Neural cell (in vitro differentiated cells): Measurements from ENCODE around the gene DHRS1. TPM values are rescaled to one million over a fixed set of nuclear protein-coding genes. Genes with fewer than 3 reads are reported as not detected.

ENCODE experiments used
- H2AFZ ChIP-seq: fragments of 200-600, 300-800 bp; sonication (generic), shearing (Covaris generic); 2 replicates; pipeline ENCODE4 v1.6.0; 2014; ENCODE audit warnings: low read depth, mild to moderate bottlenecking, antibody characterized with exemption, low read length, moderate library complexity
- H3F3A ChIP-seq: fragments of 200-600 bp; shearing (Covaris generic); 2 replicates; pipeline ENCODE4 v1.6.1; 2016; ENCODE audit warnings: mild to moderate bottlenecking, moderate library complexity, mixed read lengths, antibody characterized with exemption, low read length; ENCODE audit not compliant: insufficient read depth, poor library complexity, severe bottlenecking
- H3K27ac ChIP-seq: fragments of 200-600, 300-800 bp; sonication (generic), shearing (Covaris generic); 2 replicates; pipeline ENCODE4 v1.5.1; 2014; ENCODE audit warnings: mild to moderate bottlenecking, low read length, moderate library complexity
- H3K27me3 ChIP-seq: fragments of 300-800, 200-600 bp; sonication (generic), shearing (Covaris generic); 2 replicates; pipeline ENCODE4 v1.6.0; 2014; ENCODE audit warnings: mild to moderate bottlenecking, low read depth, low read length, moderate library complexity; ENCODE audit not compliant: insufficient read depth
- H3K36me3 ChIP-seq: fragments of 300-800, 200-600 bp; sonication (generic), shearing (Covaris generic); 2 replicates; pipeline ENCODE4 v1.5.1; 2014; ENCODE audit warnings: mild to moderate bottlenecking, antibody characterized with exemption, low read length, moderate library complexity; ENCODE audit not compliant: insufficient read depth
- H3K4me2 ChIP-seq: fragments of 300-800, 200-600 bp; sonication (generic), shearing (Covaris generic); 2 replicates; pipeline ENCODE4 v1.6.0; 2014; ENCODE audit warnings: mild to moderate bottlenecking, low read length
- H3K4me3 ChIP-seq: fragments of 300-800, 200-600 bp; sonication (generic), shearing (Covaris generic); 2 replicates; pipeline ENCODE4 v1.5.1; 2014; ENCODE audit warnings: mild to moderate bottlenecking, low read length, moderate library complexity
- H3K79me2 ChIP-seq: fragments of 200-600 bp; shearing (Covaris generic); replicated peaks from 2 replicates; pipeline ENCODE4 v1.6.0; 2014; ENCODE audit warnings: mild to moderate bottlenecking, low read length, moderate library complexity; ENCODE audit not compliant: insufficient read depth
- H3K9ac ChIP-seq: fragments of 300-800, 200-600 bp; sonication (generic), shearing (Covaris generic); 2 replicates; pipeline ENCODE4 v1.6.1; 2016; ENCODE audit warnings: mild to moderate bottlenecking, low read length, mixed read lengths
- H3K9me2 ChIP-seq: fragments of 200-600 bp; shearing (Covaris generic); 2 replicates; pipeline ENCODE4 v1.6.1; 2016; ENCODE audit warnings: mild to moderate bottlenecking, low read length, mixed read lengths; ENCODE audit not compliant: insufficient read depth
- H3K9me3 ChIP-seq: fragments of 200-600, 300-800 bp; sonication (generic), shearing (Covaris generic); 2 replicates; pipeline ENCODE4 v1.6.1; 2016; ENCODE audit warnings: mild to moderate bottlenecking, mixed run types, low read length, moderate library complexity, mixed read lengths
- H4K20me1 ChIP-seq: fragments of 200-600 bp; shearing (Covaris generic); 2 replicates; pipeline ENCODE4 v1.6.1; 2016; ENCODE audit warnings: mild to moderate bottlenecking, mixed run types; ENCODE audit not compliant: insufficient read depth
- CTCF ChIP-seq: fragments of 450-650 bp; IDR thresholded peaks from 2 replicates; pipeline ENCODE4 v1.5.1; 2014; ENCODE audit warnings: antibody characterized with exemption, mild to moderate bottlenecking, moderate library complexity; ENCODE audit not compliant: poor library complexity, severe bottlenecking
- EP300 ChIP-seq: fragments of 450-650 bp; conservative IDR thresholded peaks from 2 replicates; pipeline ENCODE4 v1.6.1; 2014; ENCODE audit warnings: antibody characterized with exemption, mild to moderate bottlenecking, moderate library complexity; ENCODE audit not compliant: poor library complexity, severe bottlenecking
- EZH2 ChIP-seq: fragments of 200-600, 300-800 bp; shearing (Covaris generic), sonication (generic); IDR thresholded peaks from 2 replicates; pipeline ENCODE4 v1.6.1; 2014; ENCODE audit warnings: antibody characterized with exemption, low read length, borderline replicate concordance, mild to moderate bottlenecking; ENCODE audit not compliant: insufficient read depth, poor library complexity, severe bottlenecking
- POLR2AphosphoS5 ChIP-seq: IDR thresholded peaks from 2 replicates; pipeline ENCODE4 v1.6.1; 2012
- RAD21 ChIP-seq: fragments of 450-650 bp; conservative IDR thresholded peaks from 2 replicates; pipeline ENCODE4 v1.6.1; 2014; ENCODE audit warnings: antibody characterized with exemption, mild to moderate bottlenecking, moderate library complexity
- REST ChIP-seq: IDR thresholded peaks from 2 replicates; pipeline ENCODE4 v1.6.1; 2012; ENCODE audit warnings: borderline replicate concordance
- SMC3 ChIP-seq: fragments of 450-650 bp; conservative IDR thresholded peaks from 2 replicates; pipeline ENCODE4 v1.6.1; 2014; ENCODE audit warnings: antibody characterized with exemption, mild to moderate bottlenecking, moderate library complexity; ENCODE audit not compliant: poor library complexity
- TAF1 ChIP-seq: IDR thresholded peaks from 2 replicates; pipeline ENCODE4 v1.6.1; 2012; ENCODE audit warnings: low read depth
- polyA plus RNA-seq: library from polyadenylated mRNA; depleted of rRNA; stranded (reverse); fragments of >200 nt; gene quantifications from 2 replicates; pipeline ENCODE4 v1.2.3, GENCODE V29; 2014

Gene DHRS1
- polyA plus RNA-seq, 1 donor from 2014 or later, result 6.9 TPM

GRCh38 chr14:24325963-24326362, 26.4 kb upstream of the DHRS1 start:
- TF ChIP-seq CTCF, result no peak
- TF ChIP-seq REST, result no peak
- TF ChIP-seq SMC3, result no peak
- no peak for TF ChIP-seq EP300
- no peak for TF ChIP-seq EZH2
- TF ChIP-seq TAF1, result no peak
- no peak for TF ChIP-seq RAD21
- Histone ChIP-seq H3K4me2 (no peak overlapping the region), H3K27ac (no peak overlapping the region)

GRCh38 chr14:24325041-24325530, 25.5 kb upstream of the DHRS1 start:
- TF ChIP-seq EZH2 (no peak), REST (no peak), TAF1 (no peak), POLR2AphosphoS5 (no peak), SMC3 (no peak)
- H3K4me2 ChIP-seq, result no peak overlapping the region
- no peak overlapping the region for H3K9ac ChIP-seq
- no peaks in the 10 kb centered on the region for H3K27me3 ChIP-seq
- no peaks in the 10 kb centered on the region for H3F3A ChIP-seq
- H3K9me2 ChIP-seq, result no peaks in the 10 kb centered on the region
- H3K27ac ChIP-seq, result no peak overlapping the region
- no peak overlapping the region for H2AFZ ChIP-seq
- H3K4me3 ChIP-seq, result no peak overlapping the region
- no peaks in the 10 kb centered on the region for H3K79me2 ChIP-seq
- no peaks in the 10 kb centered on the region for H3K9me3 ChIP-seq
- H3K36me3 ChIP-seq, result no peaks in the 10 kb centered on the region
- no peaks in the 10 kb centered on the region for H4K20me1 ChIP-seq

More at GRCh38 chr14:24325963-24326362, 26.4 kb upstream of the DHRS1 start:
- H4K20me1 ChIP-seq, result no peaks in the 10 kb centered on the region
- no peak overlapping the region for H2AFZ ChIP-seq
- no peaks in the 10 kb centered on the region for H3K79me2 ChIP-seq
- peaks cover 8% of the 10 kb centered on the region for H3K27me3 ChIP-seq
- H3K9me3 ChIP-seq, result no peaks in the 10 kb centered on the region
- no peak overlapping the region for H3K9ac ChIP-seq
- H3K4me3 ChIP-seq, result no peak overlapping the region
- H3K9me2 ChIP-seq, result no peaks in the 10 kb centered on the region
- H3K36me3 ChIP-seq, result no peaks in the 10 kb centered on the region
- no peaks in the 10 kb centered on the region for H3F3A ChIP-seq
